K562 (cell line): ENCODE results near the gene CIAO2A. TPM values are rescaled to one million over a fixed set of nuclear protein-coding genes. Genes with fewer than 3 reads are reported as not detected.

ENCODE experiments used
- CTCF ChIP-seq, 3 experiments: IDR thresholded peaks in 2 of 3; conservative IDR thresholded peaks in 1 of 3; 2 replicates each; pipeline ENCODE4 v1.5.1; 2011 to 2012; ENCODE audit warnings: low read length in 3 of 3, mild to moderate bottlenecking in 3 of 3, control low read depth in 2 of 3, improper control_type of control experiment in 1 of 3, inconsistent platforms in 1 of 3, low read depth in 1 of 3, mixed read lengths in 1 of 3, moderate library complexity in 1 of 3; ENCODE audit not compliant: insufficient read depth in 2 of 3
- HDAC6 ChIP-seq: IDR thresholded peaks from 2 replicates; pipeline ENCODE4 v1.6.1; 2012; ENCODE audit warnings: low read depth, mild to moderate bottlenecking, control low read depth, inconsistent platforms, low read length, moderate library complexity
- KLF10 ChIP-seq: fragments of 250-450 bp; sonication (Bioruptor Pico); IDR thresholded peaks from 2 replicates; pipeline ENCODE4 v1.6.1; 2021; ENCODE audit warnings: matching md5 sums
- PRDM10 ChIP-seq: fragments of 450-650 bp; IDR thresholded peaks from 2 replicates; pipeline ENCODE4 v1.6.1; 2018; ENCODE audit not compliant: partially characterized antibody
- ZNF224 ChIP-seq: sonication (generic); formaldehyde crosslinking; IDR thresholded peaks from 2 replicates; pipeline ENCODE4 v1.8.0; 2022; ENCODE audit warnings: mild to moderate bottlenecking, missing genetic modification reagents
- ZNF263 ChIP-seq: sonication (generic); formaldehyde crosslinking; IDR thresholded peaks from 2 replicates; pipeline ENCODE4 v1.8.0; 2022; ENCODE audit warnings: mild to moderate bottlenecking, missing genetic modification reagents, borderline replicate concordance
- ZNF655 ChIP-seq: fragments of 250-450 bp; sonication (Bioruptor Pico); IDR thresholded peaks from 2 replicates; pipeline ENCODE4 v1.5.0; 2021
- polyA plus RNA-seq, 8 experiments: library from polyadenylated mRNA; depleted of rRNA in 4 of 8; stranded (reverse) in 5 of 8; unstranded in 3 of 8; fragments of >200 nt; fragmentation: Nextera tagmentation in 2 of 8; fragmentation: Illumina TruSeq in 1 of 8; extraction: Ambion mirVana in 2 of 8; extraction: Trizol in 1 of 8; gene quantifications; 2 replicates each; pipeline versions ENCODE4 v1.2.1 to v1.2.3, GENCODE V29; 2011 to 2014; ENCODE audit warnings: inconsistent platforms in 1 of 8, missing spikeins in 1 of 8
- total RNA-seq, 7 experiments: library from RNA; depleted of rRNA in 6 of 7; stranded (reverse); fragments of >200 nt in 6 of 7; fragmentation: Illumina TruSeq in 2 of 7; extraction: Trizol in 2 of 7; gene quantifications; 2 replicates each; pipeline versions ENCODE4 v1.2.1 to v1.2.3, GENCODE V29; 2011 to 2021; ENCODE audit warnings: low replicate concordance in 1 of 7
- TF ChIP-seq, protein P1 (sequence below): sonication (generic); formaldehyde crosslinking; IDR thresholded peaks from 2 replicates; pipeline ENCODE4 v1.9.0; 2022; ENCODE audit warnings: mild to moderate bottlenecking, missing genetic modification reagents
- TF ChIP-seq, protein P2 (sequence below): fragments of 450-650 bp; formaldehyde crosslinking; IDR thresholded peaks from 2 replicates; pipeline ENCODE4 v1.4.0; 2020; ENCODE audit warnings: mild to moderate bottlenecking, moderate library complexity
- TF ChIP-seq, protein P3 (sequence below): fragments of 450-650 bp; IDR thresholded peaks from 2 replicates; pipeline ENCODE4 v1.6.1; 2017; ENCODE audit warnings: mild to moderate bottlenecking, moderate library complexity
- TF ChIP-seq, protein P4 (sequence below): sonication (generic); formaldehyde crosslinking; IDR thresholded peaks from 2 replicates; pipeline ENCODE4 v1.8.0; 2022; ENCODE audit warnings: mild to moderate bottlenecking, missing genetic modification reagents
- TF ChIP-seq, protein P5 (sequence below): sonication (generic); formaldehyde crosslinking; IDR thresholded peaks from 2 replicates; pipeline ENCODE4 v1.8.0; 2022; ENCODE audit warnings: mild to moderate bottlenecking, missing genetic modification reagents

The CIAO2A gene
- total and polyA plus RNA-seq, 9 of the 15 experiments (the other 6 are each of a cell fraction or from before 2014, with no cell fraction given) = 161 to 429 (median 313) TPM

DNA sequence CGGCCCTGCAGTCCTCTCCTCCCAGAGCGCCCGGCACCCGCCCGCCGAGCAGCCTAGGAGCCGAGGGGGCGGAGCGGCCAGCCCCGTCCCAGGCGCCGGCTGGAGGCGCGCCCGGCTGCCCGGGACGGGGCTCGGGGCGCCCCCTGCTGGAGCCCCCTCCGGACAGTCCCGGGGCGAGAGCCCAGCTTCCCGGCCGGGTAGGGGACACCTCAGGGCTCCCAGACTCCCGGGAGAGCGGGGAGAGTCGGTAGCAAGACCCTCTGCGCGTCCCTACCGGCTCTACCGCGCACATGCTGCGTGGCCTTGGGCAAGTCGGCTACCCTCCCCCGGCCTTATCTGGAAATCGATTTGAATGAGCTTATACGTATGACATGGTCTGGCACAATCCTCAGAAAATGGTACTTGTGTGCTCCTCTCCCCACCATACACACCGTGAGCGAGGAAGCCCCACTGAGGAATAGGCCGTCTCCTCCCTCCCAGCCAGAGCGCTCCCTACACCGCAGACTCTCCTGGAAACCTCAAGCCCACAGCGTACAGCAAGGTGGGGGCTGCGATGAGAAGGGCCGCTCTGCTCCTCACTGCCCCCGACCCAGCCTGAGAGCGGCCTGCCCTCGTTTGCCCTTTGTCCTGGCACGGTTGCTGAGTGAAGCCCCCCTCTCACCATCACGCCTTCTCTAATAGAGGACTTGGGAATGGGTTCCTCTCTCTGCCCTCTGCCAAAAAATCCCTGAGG lies 47.1 kb downstream of the CIAO2A start, which contains the start of gene DAPK2 (continued):
- no peak for TF ChIP-seq PRDM10
- TF ChIP-seq, protein P1, sequence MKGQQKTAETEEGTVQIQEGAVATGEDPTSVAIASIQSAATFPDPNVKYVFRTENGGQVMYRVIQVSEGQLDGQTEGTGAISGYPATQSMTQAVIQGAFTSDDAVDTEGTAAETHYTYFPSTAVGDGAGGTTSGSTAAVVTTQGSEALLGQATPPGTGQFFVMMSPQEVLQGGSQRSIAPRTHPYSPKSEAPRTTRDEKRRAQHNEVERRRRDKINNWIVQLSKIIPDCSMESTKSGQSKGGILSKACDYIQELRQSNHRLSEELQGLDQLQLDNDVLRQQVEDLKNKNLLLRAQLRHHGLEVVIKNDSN = no peak
- peak; percentile 76 to 91 (median 84) for TF ChIP-seq CTCF (IDR thresholded peaks at IDR 0.05 in 2 of 3, conservative IDR thresholded peaks at IDR 0.05 in 1 of 3; ENCODE audit: insufficient read depth in 2 of 3, low read depth in 1 of 3, low read length in 3 of 3)
- TF ChIP-seq KLF10 = no peak
- TF ChIP-seq ZNF263 (CRISPR knock-in tag) = no peak
- TF ChIP-seq ZNF224 (CRISPR knock-in tag) = no peak
- TF ChIP-seq, protein P2, sequence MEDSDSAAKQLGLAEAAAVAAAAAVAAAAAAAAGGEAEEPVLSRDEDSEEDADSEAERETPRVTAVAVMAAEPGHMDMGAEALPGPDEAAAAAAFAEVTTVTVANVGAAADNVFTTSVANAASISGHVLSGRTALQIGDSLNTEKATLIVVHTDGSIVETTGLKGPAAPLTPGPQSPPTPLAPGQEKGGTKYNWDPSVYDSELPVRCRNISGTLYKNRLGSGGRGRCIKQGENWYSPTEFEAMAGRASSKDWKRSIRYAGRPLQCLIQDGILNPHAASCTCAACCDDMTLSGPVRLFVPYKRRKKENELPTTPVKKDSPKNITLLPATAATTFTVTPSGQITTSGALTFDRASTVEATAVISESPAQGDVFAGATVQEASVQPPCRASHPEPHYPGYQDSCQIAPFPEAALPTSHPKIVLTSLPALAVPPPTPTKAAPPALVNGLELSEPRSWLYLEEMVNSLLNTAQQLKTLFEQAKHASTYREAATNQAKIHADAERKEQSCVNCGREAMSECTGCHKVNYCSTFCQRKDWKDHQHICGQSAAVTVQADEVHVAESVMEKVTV = peak; percentile 69; the same call in 1 of the 2 replicates
- TF ChIP-seq, protein P3, sequence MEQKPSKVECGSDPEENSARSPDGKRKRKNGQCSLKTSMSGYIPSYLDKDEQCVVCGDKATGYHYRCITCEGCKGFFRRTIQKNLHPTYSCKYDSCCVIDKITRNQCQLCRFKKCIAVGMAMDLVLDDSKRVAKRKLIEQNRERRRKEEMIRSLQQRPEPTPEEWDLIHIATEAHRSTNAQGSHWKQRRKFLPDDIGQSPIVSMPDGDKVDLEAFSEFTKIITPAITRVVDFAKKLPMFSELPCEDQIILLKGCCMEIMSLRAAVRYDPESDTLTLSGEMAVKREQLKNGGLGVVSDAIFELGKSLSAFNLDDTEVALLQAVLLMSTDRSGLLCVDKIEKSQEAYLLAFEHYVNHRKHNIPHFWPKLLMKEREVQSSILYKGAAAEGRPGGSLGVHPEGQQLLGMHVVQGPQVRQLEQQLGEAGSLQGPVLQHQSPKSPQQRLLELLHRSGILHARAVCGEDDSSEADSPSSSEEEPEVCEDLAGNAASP = no peak
- TF ChIP-seq ZNF655 (CRISPR knock-in tag) = no peak
- TF ChIP-seq, protein P4, sequence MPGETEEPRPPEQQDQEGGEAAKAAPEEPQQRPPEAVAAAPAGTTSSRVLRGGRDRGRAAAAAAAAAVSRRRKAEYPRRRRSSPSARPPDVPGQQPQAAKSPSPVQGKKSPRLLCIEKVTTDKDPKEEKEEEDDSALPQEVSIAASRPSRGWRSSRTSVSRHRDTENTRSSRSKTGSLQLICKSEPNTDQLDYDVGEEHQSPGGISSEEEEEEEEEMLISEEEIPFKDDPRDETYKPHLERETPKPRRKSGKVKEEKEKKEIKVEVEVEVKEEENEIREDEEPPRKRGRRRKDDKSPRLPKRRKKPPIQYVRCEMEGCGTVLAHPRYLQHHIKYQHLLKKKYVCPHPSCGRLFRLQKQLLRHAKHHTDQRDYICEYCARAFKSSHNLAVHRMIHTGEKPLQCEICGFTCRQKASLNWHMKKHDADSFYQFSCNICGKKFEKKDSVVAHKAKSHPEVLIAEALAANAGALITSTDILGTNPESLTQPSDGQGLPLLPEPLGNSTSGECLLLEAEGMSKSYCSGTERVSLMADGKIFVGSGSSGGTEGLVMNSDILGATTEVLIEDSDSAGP (CRISPR knock-in tag) = no peak
- no peak for TF ChIP-seq HDAC6
- TF ChIP-seq, protein P5, sequence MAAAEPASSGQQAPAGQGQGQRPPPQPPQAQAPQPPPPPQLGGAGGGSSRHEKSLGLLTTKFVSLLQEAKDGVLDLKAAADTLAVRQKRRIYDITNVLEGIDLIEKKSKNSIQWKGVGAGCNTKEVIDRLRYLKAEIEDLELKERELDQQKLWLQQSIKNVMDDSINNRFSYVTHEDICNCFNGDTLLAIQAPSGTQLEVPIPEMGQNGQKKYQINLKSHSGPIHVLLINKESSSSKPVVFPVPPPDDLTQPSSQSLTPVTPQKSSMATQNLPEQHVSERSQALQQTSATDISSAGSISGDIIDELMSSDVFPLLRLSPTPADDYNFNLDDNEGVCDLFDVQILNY (CRISPR knock-in tag) = no peak
